HL-60/S4 treated with phorbol 12-myristate 13-acetate at 8.2 ng/mL for 4 days and 3 days (cell line): Measurements from ENCODE around the gene FAM210A.
"Not testable (repeated sequence)": the region's sequence is repeated elsewhere in the genome, so short reads cannot be mapped to it uniquely, and the experiment has no call there.

ENCODE experiments used
- in situ Hi-C: fragments of 300-500 bp; cut with MboI; formaldehyde crosslinking; loops from 2 replicates; pipeline ENCODE4 v1.15.0; 2022; ENCODE audit warnings: low sequenced_read_pairs

The FAM210A gene

GRCh38 chr18:13703899-13704298 lies 22.5 kb downstream of the FAM210A start:
- in situ Hi-C loops, result no loop called here

GRCh38 chr18:13700153-13700552 lies 26.2 kb downstream of the FAM210A start:
- in situ Hi-C loops, result no loop called here

DNA sequence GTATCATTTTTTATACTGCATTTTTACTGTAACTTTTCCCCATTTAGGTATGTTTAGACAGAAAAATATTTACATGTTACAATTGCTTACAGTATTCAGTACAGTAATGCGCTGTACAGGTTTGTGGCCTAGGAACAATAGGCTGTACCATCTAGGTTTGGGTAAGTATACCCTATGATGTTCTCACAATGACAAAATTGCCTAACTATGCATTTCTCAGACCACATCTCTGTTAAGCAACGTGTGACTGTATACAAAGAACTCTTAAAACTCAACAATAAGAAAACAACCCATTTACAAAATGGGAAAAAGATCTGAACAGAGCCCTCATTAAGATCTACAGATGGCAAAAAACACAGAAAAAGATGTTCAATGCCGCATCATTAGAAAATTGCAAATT lies 29.4 kb downstream of the FAM210A start:
- in situ Hi-C loops, result no loop called here

DNA sequence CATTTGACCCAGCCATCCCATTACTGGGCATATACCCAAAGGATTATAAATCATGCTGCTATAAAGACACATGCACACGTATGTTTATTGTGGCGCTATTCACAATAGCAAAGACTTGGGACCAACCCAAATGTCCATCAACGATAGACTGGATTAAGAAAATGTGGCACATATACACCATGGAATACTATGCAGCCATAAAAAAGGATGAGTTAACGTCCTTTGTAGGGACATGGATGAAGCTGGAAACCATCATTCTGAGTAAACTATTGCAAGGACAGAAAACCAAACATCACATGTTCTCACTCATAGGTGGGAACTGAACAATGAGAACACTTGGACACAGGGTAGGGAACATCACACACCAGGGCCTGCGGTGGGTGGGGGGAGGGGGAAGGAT lies 31.0 kb downstream of the FAM210A start:
- in situ Hi-C loops, result not testable (repeated sequence)

- in situ Hi-C loops, result not testable (repeated sequence)
These were observed 36.3 kb downstream of the FAM210A start for GRCh38 chr18:13690060-13690459.

GRCh38 chr18:13688191-13689136 lies 37.9 kb downstream of the FAM210A start:
- in situ Hi-C loops, result no loop called here

GRCh38 chr18:13684546-13684945 lies 41.8 kb downstream of the FAM210A start:
- in situ Hi-C loops, result no loop called here

GRCh38 chr18:13681701-13682100 lies 44.7 kb downstream of the FAM210A start:
- in situ Hi-C loops, result no loop called here

DNA sequence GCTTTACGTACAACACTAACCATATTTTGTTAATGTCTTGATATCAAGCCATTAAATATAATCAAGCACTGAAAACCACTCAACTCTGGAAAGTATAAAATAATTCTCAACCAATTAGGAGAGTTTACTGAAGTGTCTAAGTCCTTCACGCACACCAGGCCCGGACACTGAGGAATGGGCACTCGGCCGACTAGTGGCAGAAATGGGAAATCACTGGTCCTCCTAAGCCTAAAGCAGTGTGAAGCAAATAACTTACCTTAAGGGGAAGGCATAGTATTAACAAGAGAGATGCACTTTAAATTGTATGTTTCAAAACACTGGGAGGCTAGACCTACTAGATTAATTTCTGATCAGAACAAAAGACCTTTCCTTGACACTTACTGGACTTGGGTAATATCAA lies 45.7 kb downstream of the FAM210A start:
- in situ Hi-C loops, result no loop called here

DNA sequence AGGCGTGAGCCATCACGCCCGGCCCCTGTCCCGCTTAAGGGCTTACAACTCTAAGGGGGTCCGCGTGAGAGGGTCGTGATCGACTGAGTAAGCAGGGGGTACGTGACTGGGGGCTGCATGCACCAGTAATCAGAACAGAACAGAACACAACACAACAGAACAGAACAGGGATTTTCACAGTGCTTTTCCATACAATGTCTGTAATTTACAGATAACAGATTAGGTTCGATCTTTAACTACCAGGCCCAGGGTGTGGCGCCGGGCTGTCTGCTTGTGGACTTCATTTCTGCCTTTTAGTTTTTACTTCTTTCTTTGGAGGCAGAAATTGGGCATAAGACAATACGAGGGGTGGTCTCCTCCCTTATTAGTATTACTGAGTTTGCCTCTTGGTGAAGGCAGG lies 49.0 kb downstream of the FAM210A start:
- in situ Hi-C loops, result not testable (repeated sequence)

GRCh38 chr18:13676471-13676870 lies 49.9 kb downstream of the FAM210A start:
- in situ Hi-C loops, result no loop called here

DNA sequence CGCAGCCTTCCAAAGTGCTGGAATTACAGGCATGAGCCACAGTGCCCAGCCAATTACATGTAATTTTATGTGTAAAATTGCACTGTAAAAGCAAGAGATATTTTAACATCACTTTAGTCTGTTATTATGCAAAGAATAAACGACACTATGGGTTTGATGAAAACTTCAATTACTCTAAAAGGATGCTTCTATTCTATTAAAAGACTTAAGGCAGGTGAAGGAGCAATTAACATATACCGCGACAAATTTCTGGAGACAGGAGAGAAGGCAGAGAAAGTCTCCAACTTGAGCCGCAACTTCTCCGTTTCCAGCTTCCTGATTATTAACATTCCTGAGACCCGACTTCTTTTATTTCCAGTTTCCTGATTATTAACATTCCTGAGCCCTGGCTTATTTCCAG lies 53.7 kb downstream of the FAM210A start:
- in situ Hi-C loops, result no loop called here

DNA sequence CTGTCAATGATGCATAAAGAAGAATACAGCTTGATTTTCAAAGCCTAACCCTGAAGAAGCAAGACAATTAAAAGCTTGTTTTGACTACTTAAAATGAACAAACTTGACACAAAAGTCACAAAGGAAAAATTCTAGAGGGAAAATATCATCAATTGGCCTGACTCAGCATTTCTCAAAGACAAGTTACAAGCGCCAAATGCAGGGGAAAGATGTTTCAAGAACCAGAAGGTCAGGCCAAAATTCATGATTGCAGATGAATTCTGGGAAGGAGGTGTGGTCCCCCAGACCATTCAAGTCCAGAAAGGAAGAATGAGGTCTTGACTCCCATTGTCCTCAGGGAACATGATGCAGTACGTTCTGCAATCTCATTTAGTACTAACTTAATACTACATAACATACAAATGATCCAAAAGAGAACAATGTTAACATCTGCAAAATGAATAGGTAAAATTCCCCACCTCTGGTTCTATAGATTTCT lies 64.5 kb downstream of the FAM210A start:
- in situ Hi-C loops, result no loop called here

DNA sequence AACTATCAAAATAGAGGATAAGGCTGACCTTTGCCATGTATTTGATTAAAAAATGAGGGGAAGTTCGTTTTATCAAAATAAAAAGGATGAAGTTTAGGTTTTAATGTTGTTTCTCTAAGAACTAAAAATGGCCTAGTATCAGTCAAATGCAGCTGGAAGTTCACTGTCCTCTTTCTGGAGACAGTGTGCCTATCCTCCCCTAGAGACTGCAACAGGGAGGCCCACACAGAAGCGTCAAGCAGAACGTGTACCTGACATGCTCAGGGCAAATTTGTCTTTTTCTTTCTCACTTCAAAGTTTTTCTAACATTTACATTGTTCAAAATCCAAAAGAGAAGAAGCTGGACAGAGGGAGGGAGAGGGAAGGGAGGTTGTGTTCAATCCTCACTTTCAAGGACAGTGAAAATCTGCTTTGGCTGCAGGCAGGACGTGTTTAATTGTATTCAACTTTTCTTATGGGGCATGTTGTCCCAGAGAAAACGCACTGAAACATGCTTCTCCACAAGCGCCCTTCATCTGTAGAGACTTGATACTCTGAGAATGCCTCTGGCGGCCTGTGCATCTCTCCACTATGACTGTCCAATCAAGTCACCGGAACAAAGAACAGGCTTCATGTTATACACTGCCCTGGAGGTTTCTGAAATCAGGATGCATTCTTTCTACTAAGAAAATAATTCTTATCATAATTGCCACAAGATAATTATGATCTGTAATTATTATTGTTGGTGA lies 65.1 kb downstream of the FAM210A start:
- in situ Hi-C loops, result no loop called here

GRCh38 chr18:13660510-13660909 lies 65.8 kb downstream of the FAM210A start:
- in situ Hi-C loops, result no loop called here

GRCh38 chr18:13658436-13659204 lies 67.7 kb downstream of the FAM210A start:
- in situ Hi-C loops, result no loop called here

- in situ Hi-C loops, result no loop called here
These were observed 68.4 kb downstream of the FAM210A start for GRCh38 chr18:13657974-13658373.

- in situ Hi-C loops, result no loop called here
These were observed 72.5 kb downstream of the FAM210A start for GRCh38 chr18:13653746-13654433.

- in situ Hi-C loops, result no loop called here
These were observed 76.7 kb downstream of the FAM210A start for GRCh38 chr18:13649397-13650390.
